HepG2 (cell line): Measurements from ENCODE around the gene NKX2-3. TPM values are rescaled to one million over a fixed set of nuclear protein-coding genes. Genes with fewer than 3 reads are reported as not detected.
A peak's percentile ranks its signal among the peaks of the same experiment; 100 is the strongest.

Experiments used
- ATAC-seq: fragments of 200-7000 bp; cut with Tn5 transposase; 3 replicates; pipeline ENCODE4 v1.9.1; 2020; ENCODE audit warnings: mild to moderate bottlenecking, moderate library complexity
- BruUV-seq: library from RNA; stranded (reverse); fragments of 400-500 nt; replicated peaks from 2 replicates; lab custom pipeline; 2021; lab: Mats Ljungman, UMichigan
- CTCF ChIA-PET: fragments of 300-600 bp; formaldehyde crosslinking; extraction: SDS; loops from one replicate; lab custom pipeline; 2021; ENCODE audit warnings: low total read pairs, inconsistent platforms, low intra/inter-chr PET ratio; lab: Yijun Ruan, JAX
- POLR2A ChIA-PET: fragments of 350-600 bp; sonication (Branson Sonifier 250); formaldehyde crosslinking; loops from one replicate; lab custom pipeline; 2020; ENCODE audit warnings: antibody characterized with exemption, inconsistent platforms; lab: Yijun Ruan, JAX
- DNase-seq: peaks from one replicate; pipeline ENCODE4 v3.0.0-alpha.2; 2015; ENCODE audit warnings: low spot score
- FAIRE-seq: peaks from 3 replicates; lab custom pipeline; 2011; peaks lifted over from hg19 to GRCh38; lab: Jason Lieb, UNC
- H2AFZ ChIP-seq: one replicate; pipeline ENCODE4 v1.6.1; 2011; ENCODE audit warnings: low read length, inconsistent platforms
- H3K27ac ChIP-seq: fragments of 300-600 bp; 3 replicates; pipeline ENCODE4 v1.8.0; 2011; ENCODE audit warnings: mixed run types, mild to moderate bottlenecking, mixed read lengths, low read length, inconsistent platforms; ENCODE audit not compliant: insufficient read depth; ENCODE audit errors: extremely low read length
- H3K27me3 ChIP-seq, 2 experiments: fragments of 200-600 bp in 1 of 2; 2 replicates in 1 of 2; 3 replicates in 1 of 2; pipeline versions ENCODE4 v1.6.0 to v1.8.0; 2011; ENCODE audit warnings: low read length in 2 of 2, mild to moderate bottlenecking in 2 of 2, moderate library complexity in 2 of 2, inconsistent platforms in 1 of 2; ENCODE audit not compliant: insufficient read depth in 2 of 2, control insufficient read depth in 1 of 2
- H3K36me3 ChIP-seq, 2 experiments: fragments of 200-600 bp in 1 of 2; replicated peaks in 1 of 2; 2 replicates in 1 of 2; 3 replicates in 1 of 2; pipeline versions ENCODE4 v1.5.1 to v1.8.0; 2011; ENCODE audit warnings: low read length in 2 of 2, inconsistent platforms in 1 of 2; ENCODE audit not compliant: insufficient read depth in 2 of 2, control insufficient read depth in 1 of 2
- H3K4me1 ChIP-seq: 2 replicates; pipeline ENCODE4 v1.5.1; 2012; ENCODE audit warnings: low read length, inconsistent platforms; ENCODE audit not compliant: insufficient read depth
- H3K4me2 ChIP-seq: 2 replicates; pipeline ENCODE4 v1.6.0; 2011; ENCODE audit warnings: low read depth, low read length, inconsistent platforms
- H3K4me3 ChIP-seq, 3 experiments: fragments of 200-600 bp in 1 of 3; sonication (generic), shearing (Covaris generic) in 1 of 3; replicated peaks in 1 of 3; 2 replicates each; pipeline ENCODE4 v1.5.1; 2011 to 2016; ENCODE audit warnings: low read length in 3 of 3, inconsistent platforms in 2 of 3, low read depth in 2 of 3, mild to moderate bottlenecking in 2 of 3, control low read depth in 1 of 3, mixed read lengths in 1 of 3; ENCODE audit not compliant: insufficient read depth in 1 of 3
- H3K79me2 ChIP-seq: one replicate; pipeline ENCODE4 v1.6.1; 2011; ENCODE audit warnings: low read length, inconsistent platforms; ENCODE audit not compliant: insufficient read depth
- H3K9ac ChIP-seq: 2 replicates; pipeline ENCODE4 v1.6.0; 2011; ENCODE audit warnings: mild to moderate bottlenecking, low read depth, low read length, inconsistent platforms; ENCODE audit not compliant: insufficient read depth
- H3K9me3 ChIP-seq: 2 replicates; pipeline ENCODE4 v1.5.1; 2012; ENCODE audit warnings: mild to moderate bottlenecking, low read length
- H4K20me1 ChIP-seq: 2 replicates; pipeline ENCODE4 v1.6.0; 2011; ENCODE audit warnings: inconsistent platforms, mild to moderate bottlenecking, low read length, moderate library complexity; ENCODE audit not compliant: insufficient read depth
- CBX5 ChIP-seq: sonication (generic); formaldehyde crosslinking; IDR thresholded peaks from 2 replicates; pipeline ENCODE4 v1.4.0; 2020; ENCODE audit warnings: missing genetic modification reagents, borderline replicate concordance
- EED ChIP-seq: sonication (generic); formaldehyde crosslinking; IDR thresholded peaks from 2 replicates; pipeline ENCODE4 v1.5.0; 2020; ENCODE audit warnings: mild to moderate bottlenecking, missing genetic modification reagents
- HNRNPLL ChIP-seq: fragments of 200-400 bp; formaldehyde crosslinking; IDR thresholded peaks from 2 replicates; pipeline ENCODE4 v1.6.1; 2017; ENCODE audit warnings: mild to moderate bottlenecking, low read depth, low read length; ENCODE audit not compliant: poor library complexity, severe bottlenecking
- MAZ ChIP-seq, 2 experiments: sonication (generic) in 1 of 2; formaldehyde crosslinking in 1 of 2; IDR thresholded peaks; 2 replicates each; pipeline versions ENCODE4 v1.5.0 to v1.6.1; 2012 to 2020; ENCODE audit warnings: low read depth in 2 of 2, mild to moderate bottlenecking in 2 of 2, borderline replicate concordance in 1 of 2, improper control_type of control experiment in 1 of 2, low read length in 1 of 2, missing genetic modification reagents in 1 of 2, moderate library complexity in 1 of 2
- POLR2AphosphoS5 ChIP-seq: IDR thresholded peaks from 2 replicates; pipeline ENCODE4 v1.6.1; 2012; ENCODE audit warnings: low read depth, low read length
- ZNF556 ChIP-seq: sonication (generic); formaldehyde crosslinking; IDR thresholded peaks from 2 replicates; pipeline ENCODE4 v1.4.0; 2020; ENCODE audit warnings: mild to moderate bottlenecking, missing genetic modification reagents, borderline replicate concordance
- ZNF777 ChIP-seq: sonication (generic); formaldehyde crosslinking; IDR thresholded peaks from 2 replicates; pipeline ENCODE4 v1.4.0; 2020; ENCODE audit warnings: missing genetic modification reagents
- WGBS: methylation state at CpG from one replicate; pipeline ENCODE4 v1.1.6; 2017; ENCODE audit warnings: low lambda C conversion rate; 5-methylcytosine and 5-hydroxymethylcytosine counted together
- in situ Hi-C: cut with HindIII; loops from 2 replicates; pipeline ENCODE4 v1.10.0; 2017; ENCODE audit warnings: low pct_unique_long_range_greater_than_20kb; ENCODE audit not compliant: extremely low pct_ligation_motif_present
- intact Hi-C: fragments of 100-400 bp; cut with micrococcal nuclease; formaldehyde crosslinking; loops from one replicate; pipeline ENCODE4 v1.10.0; 2022; ENCODE audit not compliant: unreplicated experiment
- polyA plus RNA-seq, 8 experiments: library from polyadenylated mRNA; depleted of rRNA in 3 of 8; stranded (reverse) in 7 of 8; unstranded in 1 of 8; fragments of >200 nt; fragmentation: Illumina TruSeq in 4 of 8; extraction: Trizol in 4 of 8; gene quantifications; 2 replicates each; pipeline versions ENCODE4 v1.2.1 to v1.2.3, GENCODE V29; 2011 to 2016; ENCODE audit warnings: low read depth in 4 of 8, missing spikeins in 1 of 8, mixed read lengths in 1 of 8; ENCODE audit not compliant: insufficient read depth in 1 of 8
- total RNA-seq, 5 experiments: library from RNA; depleted of rRNA; stranded (reverse); fragments of >200 nt; fragmentation: Illumina TruSeq; extraction: Trizol; gene quantifications; 2 replicates each; pipeline ENCODE4 v1.2.3, GENCODE V29; 2016; ENCODE audit warnings: low read depth in 1 of 5
- TF ChIP-seq, protein P1 (sequence below): sonication (generic); formaldehyde crosslinking; IDR thresholded peaks from 2 replicates; pipeline ENCODE4 v1.5.0; 2020; ENCODE audit warnings: missing genetic modification reagents
- TF ChIP-seq, protein P2 (sequence below): sonication (generic); formaldehyde crosslinking; IDR thresholded peaks from 2 replicates; pipeline ENCODE4 v1.4.0; 2020; ENCODE audit warnings: missing genetic modification reagents

NKX2-3 gene
- total and polyA plus RNA-seq, 2 of the 13 experiments (the other 11 are each of a cell fraction or from before 2014, with no cell fraction given): not detected

DNA sequence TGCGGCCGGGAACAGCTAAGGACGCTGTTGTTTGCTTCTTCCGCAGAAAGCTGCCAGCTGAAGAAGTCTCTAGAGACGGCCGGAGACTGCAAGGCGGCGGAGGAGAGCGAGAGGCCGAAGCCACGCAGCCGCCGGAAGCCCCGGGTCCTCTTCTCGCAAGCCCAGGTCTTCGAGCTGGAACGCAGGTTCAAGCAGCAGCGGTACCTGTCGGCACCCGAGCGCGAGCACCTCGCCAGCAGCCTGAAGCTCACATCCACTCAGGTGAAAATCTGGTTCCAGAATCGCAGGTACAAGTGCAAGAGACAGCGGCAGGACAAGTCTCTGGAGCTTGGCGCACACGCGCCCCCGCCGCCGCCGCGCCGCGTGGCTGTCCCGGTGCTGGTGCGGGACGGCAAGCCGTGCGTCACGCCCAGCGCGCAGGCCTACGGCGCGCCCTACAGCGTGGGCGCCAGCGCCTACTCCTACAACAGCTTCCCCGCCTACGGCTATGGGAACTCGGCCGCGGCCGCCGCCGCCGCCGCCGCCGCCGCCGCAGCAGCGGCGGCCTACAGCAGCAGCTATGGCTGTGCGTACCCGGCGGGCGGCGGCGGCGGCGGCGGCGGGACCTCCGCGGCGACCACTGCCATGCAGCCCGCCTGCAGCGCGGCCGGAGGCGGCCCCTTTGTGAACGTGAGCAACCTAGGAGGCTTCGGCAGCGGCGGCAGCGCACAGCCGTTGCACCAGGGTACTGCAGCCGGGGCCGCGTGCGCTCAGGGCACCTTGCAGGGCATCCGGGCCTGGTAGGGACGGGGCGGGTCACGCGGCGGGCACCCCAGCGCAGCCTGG is 2.4 kb downstream of the NKX2-3 start:
- no TSS peak for BruUV-seq
- WGBS: 16% methylated on average over 14 of the region's 100 CpGs
- Histone ChIP-seq H2AFZ (no peak overlapping the region), H3K4me2 (peak overlapping the region; percentile 61), H4K20me1 (peaks cover 2% of the 10 kb centered on the region; the same call in 1 of the 2 replicates), H3K27me3 (peaks cover 26 to 95% of the 10 kb centered on the region in 2 experiments), H3K4me1 (peaks cover 22% of the 10 kb centered on the region), H3K79me2 (no peaks in the 10 kb centered on the region), H3K9ac (no peak overlapping the region), H3K36me3 (no peaks in the 10 kb centered on the region), H3K27ac (no peak overlapping the region), H3K4me3 (peak overlapping the region in 1 of 3 experiments; percentile 46; a peak in 1 of 6 replicates), H3K9me3 (no peaks in the 10 kb centered on the region)
- ChIA-PET POLR2A (no interaction called here), CTCF (no interaction called here)
- TF ChIP-seq, protein P1, sequence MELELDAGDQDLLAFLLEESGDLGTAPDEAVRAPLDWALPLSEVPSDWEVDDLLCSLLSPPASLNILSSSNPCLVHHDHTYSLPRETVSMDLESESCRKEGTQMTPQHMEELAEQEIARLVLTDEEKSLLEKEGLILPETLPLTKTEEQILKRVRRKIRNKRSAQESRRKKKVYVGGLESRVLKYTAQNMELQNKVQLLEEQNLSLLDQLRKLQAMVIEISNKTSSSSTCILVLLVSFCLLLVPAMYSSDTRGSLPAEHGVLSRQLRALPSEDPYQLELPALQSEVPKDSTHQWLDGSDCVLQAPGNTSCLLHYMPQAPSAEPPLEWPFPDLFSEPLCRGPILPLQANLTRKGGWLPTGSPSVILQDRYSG (CRISPR knock-in tag): no peak
- no peak for TF ChIP-seq MAZ (IDR thresholded peaks at IDR 0.05; ENCODE audit: borderline replicate concordance, low read depth, low read length)
- 0 out of 2 replicates have a peak, but pooled peaks have one; percentile 35 for TF ChIP-seq MAZ (CRISPR knock-in tag; IDR thresholded peaks at IDR 0.05; ENCODE audit: low read depth)
- TF ChIP-seq ZNF777 (CRISPR knock-in tag): peak; percentile 56; the same call in 1 of the 2 replicates
- no peak for TF ChIP-seq EED
- TF ChIP-seq POLR2AphosphoS5: no peak
- TF ChIP-seq, protein P2, sequence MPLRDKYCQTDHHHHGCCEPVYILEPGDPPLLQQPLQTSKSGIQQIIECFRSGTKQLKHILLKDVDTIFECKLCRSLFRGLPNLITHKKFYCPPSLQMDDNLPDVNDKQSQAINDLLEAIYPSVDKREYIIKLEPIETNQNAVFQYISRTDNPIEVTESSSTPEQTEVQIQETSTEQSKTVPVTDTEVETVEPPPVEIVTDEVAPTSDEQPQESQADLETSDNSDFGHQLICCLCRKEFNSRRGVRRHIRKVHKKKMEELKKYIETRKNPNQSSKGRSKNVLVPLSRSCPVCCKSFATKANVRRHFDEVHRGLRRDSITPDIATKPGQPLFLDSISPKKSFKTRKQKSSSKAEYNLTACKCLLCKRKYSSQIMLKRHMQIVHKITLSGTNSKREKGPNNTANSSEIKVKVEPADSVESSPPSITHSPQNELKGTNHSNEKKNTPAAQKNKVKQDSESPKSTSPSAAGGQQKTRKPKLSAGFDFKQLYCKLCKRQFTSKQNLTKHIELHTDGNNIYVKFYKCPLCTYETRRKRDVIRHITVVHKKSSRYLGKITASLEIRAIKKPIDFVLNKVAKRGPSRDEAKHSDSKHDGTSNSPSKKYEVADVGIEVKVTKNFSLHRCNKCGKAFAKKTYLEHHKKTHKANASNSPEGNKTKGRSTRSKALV: peak; percentile 87
- TF ChIP-seq CBX5 (CRISPR knock-in tag): no peak
- no peak for TF ChIP-seq ZNF556 (CRISPR knock-in tag)
- peak; percentile 53 for TF ChIP-seq HNRNPLL
- in situ Hi-C loops: no loop called here
- no peak for FAIRE-seq
- peak; percentile 53 for ATAC-seq
- no peak for DNase-seq
- intact Hi-C loops: no loop called here
